HepG2 (cell line): ENCODE data around the gene ATP8B2. TPM values are rescaled to one million over a fixed set of nuclear protein-coding genes. Genes with fewer than 3 reads are reported as not detected.
A peak's percentile ranks its signal among the peaks of the same experiment; 100 is the strongest.

Source experiments
- ARNT2 ChIP-seq: sonication (generic); formaldehyde crosslinking; IDR thresholded peaks from 2 replicates; pipeline ENCODE4 v1.8.0; 2022; ENCODE audit warnings: mild to moderate bottlenecking, low read depth, missing genetic modification reagents, moderate library complexity
- BORCS8-MEF2B ChIP-seq: sonication (generic); formaldehyde crosslinking; IDR thresholded peaks from 2 replicates; pipeline ENCODE4 v1.8.0; 2022; ENCODE audit warnings: mild to moderate bottlenecking, missing genetic modification reagents
- EHMT2 ChIP-seq: fragments of 200-600 bp; sonication (generic); IDR thresholded peaks from 2 replicates; pipeline ENCODE4 v1.7.0; 2017; ENCODE audit warnings: antibody characterized with exemption, low read depth, low read length, borderline replicate concordance
- FOXM1 ChIP-seq: sonication (generic); formaldehyde crosslinking; IDR thresholded peaks from 2 replicates; pipeline ENCODE4 v1.5.0; 2020; ENCODE audit warnings: missing genetic modification reagents
- GABPB1 ChIP-seq: IDR thresholded peaks from 2 replicates; pipeline ENCODE4 v1.6.1; 2016; ENCODE audit warnings: mild to moderate bottlenecking, missing genetic modification reagents, moderate library complexity, missing compliant biosample characterization
- GATAD1 ChIP-seq: IDR thresholded peaks from 2 replicates; pipeline ENCODE4 v1.6.1; 2016; ENCODE audit warnings: missing genetic modification reagents, missing compliant biosample characterization
- IRX3 ChIP-seq: sonication (generic); formaldehyde crosslinking; IDR thresholded peaks from 2 replicates; pipeline ENCODE4 v1.8.1; 2023; ENCODE audit warnings: mild to moderate bottlenecking, low read depth, missing genetic modification reagents, borderline replicate concordance
- MED1 ChIP-seq: sonication (generic); formaldehyde crosslinking; IDR thresholded peaks from 2 replicates; pipeline ENCODE4 v1.4.0; 2020; ENCODE audit warnings: missing genetic modification reagents
- MXD4 ChIP-seq: IDR thresholded peaks from 2 replicates; pipeline ENCODE4 v1.6.1; 2016; ENCODE audit warnings: mild to moderate bottlenecking, missing biosample characterization, missing genetic modification reagents
- MYC ChIP-seq: sonication (generic); formaldehyde crosslinking; IDR thresholded peaks from 2 replicates; pipeline ENCODE4 v1.9.0; 2021; ENCODE audit warnings: missing genetic modification reagents, borderline replicate concordance
- NR2F2 ChIP-seq: IDR thresholded peaks from 2 replicates; pipeline ENCODE4 v1.6.1; 2012; ENCODE audit warnings: low read depth, inconsistent platforms, borderline replicate concordance
- NRL ChIP-seq: sonication (generic); formaldehyde crosslinking; IDR thresholded peaks from 2 replicates; pipeline ENCODE4 v1.5.0; 2020; ENCODE audit warnings: missing genetic modification reagents, mild to moderate bottlenecking, moderate library complexity, borderline replicate concordance
- RAD21 ChIP-seq: fragments of 450-650 bp; formaldehyde crosslinking; IDR thresholded peaks from 2 replicates; pipeline ENCODE4 v1.5.0; 2020; ENCODE audit warnings: mild to moderate bottlenecking
- SAP130 ChIP-seq: IDR thresholded peaks from 2 replicates; pipeline ENCODE4 v1.6.1; 2016; ENCODE audit warnings: low read depth
- YY1 ChIP-seq: IDR thresholded peaks from 2 replicates; pipeline ENCODE4 v1.6.1; 2011; ENCODE audit warnings: low read length, low read depth, moderate library complexity, mild to moderate bottlenecking; ENCODE audit not compliant: insufficient read depth, insufficient replicate concordance
- ZBTB26 ChIP-seq: IDR thresholded peaks from 2 replicates; pipeline ENCODE4 v1.6.1; 2016; ENCODE audit warnings: missing compliant biosample characterization, missing genetic modification reagents, borderline replicate concordance
- ZBTB7B ChIP-seq: sonication (generic); formaldehyde crosslinking; IDR thresholded peaks from 2 replicates; pipeline ENCODE4 v1.4.0; 2020; ENCODE audit warnings: missing genetic modification reagents
- ZNF331 ChIP-seq: sonication (generic); formaldehyde crosslinking; IDR thresholded peaks from 2 replicates; pipeline ENCODE4 v1.4.0; 2020; ENCODE audit warnings: missing genetic modification reagents
- ZNF549 ChIP-seq: sonication (generic); formaldehyde crosslinking; IDR thresholded peaks from 2 replicates; pipeline ENCODE4 v1.5.0; 2020; ENCODE audit warnings: missing genetic modification reagents
- ZNF580 ChIP-seq: IDR thresholded peaks from 2 replicates; pipeline ENCODE4 v1.6.1; 2016; ENCODE audit warnings: low read depth, borderline replicate concordance
- ZNF687 ChIP-seq: sonication (generic); formaldehyde crosslinking; IDR thresholded peaks from 2 replicates; pipeline ENCODE4 v1.5.1; 2020; ENCODE audit warnings: mild to moderate bottlenecking, missing genetic modification reagents, moderate library complexity
- ZSCAN5A ChIP-seq: sonication (generic); formaldehyde crosslinking; IDR thresholded peaks from 2 replicates; pipeline ENCODE4 v1.8.0; 2022; ENCODE audit warnings: mild to moderate bottlenecking, missing genetic modification reagents, borderline replicate concordance
- polyA plus RNA-seq, 8 experiments: library from polyadenylated mRNA; depleted of rRNA in 3 of 8; stranded (reverse) in 7 of 8; unstranded in 1 of 8; fragments of >200 nt; fragmentation: Illumina TruSeq in 4 of 8; extraction: Trizol in 4 of 8; gene quantifications; 2 replicates each; pipeline versions ENCODE4 v1.2.1 to v1.2.3, GENCODE V29; 2011 to 2016; ENCODE audit warnings: low read depth in 4 of 8, missing spikeins in 1 of 8, mixed read lengths in 1 of 8; ENCODE audit not compliant: insufficient read depth in 1 of 8
- total RNA-seq, 5 experiments: library from RNA; depleted of rRNA; stranded (reverse); fragments of >200 nt; fragmentation: Illumina TruSeq; extraction: Trizol; gene quantifications; 2 replicates each; pipeline ENCODE4 v1.2.3, GENCODE V29; 2016; ENCODE audit warnings: low read depth in 1 of 5

Gene ATP8B2
- total and polyA plus RNA-seq, 2 of the 13 experiments (the other 11 are each of a cell fraction or from before 2014, with no cell fraction given), result 20.4 to 39.3 TPM

GRCh38 chr1:154335025-154335714 lies 9.8 kb downstream of the ATP8B2 start (continued):
- no peak for TF ChIP-seq FOXM1 (CRISPR knock-in tag)
- peak; percentile 31; the same call in 1 of the 2 replicates for TF ChIP-seq ZNF331 (CRISPR knock-in tag)
- TF ChIP-seq ZBTB26 (CRISPR knock-in tag), result no peak
- no peak for TF ChIP-seq MED1
- peak; percentile 60 for TF ChIP-seq GABPB1 (CRISPR knock-in tag)
- peak; percentile 91 for TF ChIP-seq ZBTB7B (CRISPR knock-in tag)
- peak; percentile 46; the same call in 1 of the 2 replicates for TF ChIP-seq GATAD1 (CRISPR knock-in tag)
- no peak for TF ChIP-seq NR2F2
- peak; percentile 52; the same call in 1 of the 2 replicates for TF ChIP-seq BORCS8-MEF2B (CRISPR knock-in tag)
- peak; percentile 45; the same call in 1 of the 2 replicates for TF ChIP-seq ZNF580
- peak; percentile 20 for TF ChIP-seq YY1
- TF ChIP-seq SAP130 (CRISPR knock-in tag), result peak; percentile 52; the same call in 1 of the 2 replicates
- TF ChIP-seq NRL (CRISPR knock-in tag), result no peak
- TF ChIP-seq IRX3 (CRISPR knock-in tag), result no peak
- TF ChIP-seq ARNT2 (CRISPR knock-in tag), result no peak
- no peak for TF ChIP-seq ZSCAN5A (CRISPR knock-in tag)
- peak; percentile 42; the same call in 1 of the 2 replicates for TF ChIP-seq MYC
- peak; percentile 71 for TF ChIP-seq ZNF687 (CRISPR knock-in tag)
- TF ChIP-seq EHMT2, result peak; percentile 42; the same call in 1 of the 2 replicates
- peak; percentile 85 for TF ChIP-seq RAD21
- no peak for TF ChIP-seq ZNF549
- no peak for TF ChIP-seq MXD4 (CRISPR knock-in tag)
